Immature natural killer cell (primary cell): ENCODE results near the gene DDX6. TPM values are rescaled to one million over a fixed set of nuclear protein-coding genes. Genes with fewer than 3 reads are reported as not detected.
"Not testable (repeated sequence)": the region's sequence is repeated elsewhere in the genome, so short reads cannot be mapped to it uniquely, and the experiment has no call there.

Experiments used
- DNase-seq, 3 donors: peaks; one replicate each; pipeline ENCODE4 v3.0.0; 2022; ENCODE audit warnings: mixed read lengths in 1 of 3
- H3K27ac Mint-ChIP-seq, 6 donors: one replicate each; pipeline ENCODE4 v1.8.0; 2020; ENCODE audit warnings: mixed read lengths in 6 of 6, mild to moderate bottlenecking in 5 of 6, inconsistent platforms in 4 of 6, moderate library complexity in 3 of 6
- H3K27me3 Mint-ChIP-seq, 3 donors: one replicate each; pipeline ENCODE4 v1.8.0; 2020 to 2021; ENCODE audit warnings: low read depth in 3 of 3, mild to moderate bottlenecking in 3 of 3, mixed read lengths in 3 of 3, moderate library complexity in 3 of 3, inconsistent platforms in 1 of 3
- H3K36me3 Mint-ChIP-seq, 3 donors: one replicate each; pipeline ENCODE4 v1.8.0; 2020; ENCODE audit warnings: mixed read lengths in 3 of 3, inconsistent platforms in 2 of 3, mild to moderate bottlenecking in 2 of 3
- H3K4me1 Mint-ChIP-seq, 2 donors: one replicate each; pipeline ENCODE4 v1.8.0; 2020; ENCODE audit warnings: inconsistent platforms in 2 of 2, mild to moderate bottlenecking in 2 of 2, mixed read lengths in 2 of 2, moderate library complexity in 1 of 2
- H3K4me3 Mint-ChIP-seq, 5 donors: one replicate each; pipeline ENCODE4 v1.8.0; 2020; ENCODE audit warnings: mild to moderate bottlenecking in 5 of 5, mixed read lengths in 5 of 5, inconsistent platforms in 3 of 5, moderate library complexity in 3 of 5
- H3K9me3 Mint-ChIP-seq, 6 donors: one replicate each; pipeline ENCODE4 v1.8.0; 2020; ENCODE audit warnings: mild to moderate bottlenecking in 6 of 6, mixed read lengths in 6 of 6, inconsistent platforms in 4 of 6, moderate library complexity in 3 of 6
- polyA plus RNA-seq, 3 donors: library from polyadenylated mRNA; unstranded; fragments of 300-500 nt; fragmentation: Illumina TruSeq; gene quantifications; one replicate each; pipeline ENCODE4 v1.2.3, GENCODE V29; 2021

DDX6 gene
- polyA plus RNA-seq, 3 donors from 2014 or later = 61.4 to 124 (median 90.2) TPM

GRCh38 chr11:118783724-118784495 lies 7.1 kb downstream of the DDX6 start:
- Mint-ChIP-seq H3K4me3 (peak overlapping the region in 3 of 5 donors; percentile 5 to 48 (median 28)), H3K36me3 (peaks cover 8 to 19% (median 9%) of the 10 kb centered on the region in 3 donors)

GRCh38 chr11:118783324-118783723 lies 7.6 kb downstream of the DDX6 start:
- peak overlapping the region in 1 of 6 donors; percentile 2 for H3K27ac Mint-ChIP-seq
- DNase-seq, H3K4me3 Mint-ChIP-seq, H3K27me3 Mint-ChIP-seq, H3K9me3 Mint-ChIP-seq: not testable (repeated sequence)
- H3K36me3 Mint-ChIP-seq = peaks cover 8 to 24% (median 14%) of the 10 kb centered on the region in 3 donors
- peaks cover 61 to 67% of the 10 kb centered on the region in 2 donors for H3K4me1 Mint-ChIP-seq

More at GRCh38 chr11:118783724-118784495, 7.1 kb downstream of the DDX6 start:
- H3K27ac Mint-ChIP-seq = peak overlapping the region in 3 of 6 donors; percentile 19 to 75 (median 31)
- H3K27me3 Mint-ChIP-seq = peaks cover 0 to 5% (median 4%) of the 10 kb centered on the region in 3 donors
- H3K4me1 Mint-ChIP-seq = peaks cover 65 to 69% of the 10 kb centered on the region in 2 donors
- H3K9me3 Mint-ChIP-seq = no peaks in the 10 kb centered on the region
- no peak for DNase-seq

GRCh38 chr11:118778898-118779297 lies 12.1 kb downstream of the DDX6 start:
- peaks cover 59 to 78% of the 10 kb centered on the region in 2 donors for H3K4me1 Mint-ChIP-seq
- no peak overlapping the region for H3K4me3 Mint-ChIP-seq
- peaks cover 8 to 48% (median 28%) of the 10 kb centered on the region in 3 donors for H3K36me3 Mint-ChIP-seq
- no peak for DNase-seq
- H3K9me3 Mint-ChIP-seq = no peaks in the 10 kb centered on the region
- peak overlapping the region in 2 of 6 donors; percentile 10 to 21 for H3K27ac Mint-ChIP-seq
- H3K27me3 Mint-ChIP-seq = peaks cover 0 to 7% (median 0%) of the 10 kb centered on the region in 3 donors

- H3K27ac Mint-ChIP-seq = peak overlapping the region in 4 of 6 donors; percentile 22 to 57 (median 46)
- peaks cover 5 to 41% (median 21%) of the 10 kb centered on the region in 3 donors for H3K36me3 Mint-ChIP-seq
Measured at GRCh38 chr11:118774032-118774431, 16.9 kb downstream of the DDX6 start.

GRCh38 chr11:118771547-118772288 lies 19.2 kb downstream of the DDX6 start:
- H3K27me3 Mint-ChIP-seq = peaks cover 0 to 1% (median 0%) of the 10 kb centered on the region in 3 donors
- H3K27ac Mint-ChIP-seq = peak overlapping the region; percentile 39 to 86 (median 64)
- peaks cover 8 to 32% (median 9%) of the 10 kb centered on the region in 3 donors for H3K36me3 Mint-ChIP-seq
- H3K4me1 Mint-ChIP-seq = peaks cover 84 to 98% of the 10 kb centered on the region in 2 donors
- H3K4me3 Mint-ChIP-seq = peak overlapping the region; percentile 11 to 73 (median 56)
- DNase-seq = no peak
- no peaks in the 10 kb centered on the region for H3K9me3 Mint-ChIP-seq

More at GRCh38 chr11:118774032-118774431, 16.9 kb downstream of the DDX6 start:
- no peaks in the 10 kb centered on the region for H3K9me3 Mint-ChIP-seq
- H3K27me3 Mint-ChIP-seq = peaks cover 0 to 3% (median 0%) of the 10 kb centered on the region in 3 donors
- H3K4me3 Mint-ChIP-seq = peak overlapping the region in 2 of 5 donors; percentile 18 to 47
- peaks cover 80 to 95% of the 10 kb centered on the region in 2 donors for H3K4me1 Mint-ChIP-seq
- no peak for DNase-seq

GRCh38 chr11:118768690-118769089 lies 22.3 kb downstream of the DDX6 start:
- peaks cover 0 to 1% (median 0%) of the 10 kb centered on the region in 3 donors for H3K27me3 Mint-ChIP-seq
- H3K9me3 Mint-ChIP-seq = no peaks in the 10 kb centered on the region
- DNase-seq = no peak
- peak overlapping the region; percentile 19 to 79 (median 58) for H3K27ac Mint-ChIP-seq
- peaks cover 9 to 30% (median 11%) of the 10 kb centered on the region in 3 donors for H3K36me3 Mint-ChIP-seq
- peaks cover 67 to 81% of the 10 kb centered on the region in 2 donors for H3K4me1 Mint-ChIP-seq
- peak overlapping the region in 2 of 5 donors; percentile 31 to 48 for H3K4me3 Mint-ChIP-seq

GRCh38 chr11:118766035-118766434 lies 24.9 kb downstream of the DDX6 start:
- Mint-ChIP-seq H3K9me3 (no peaks in the 10 kb centered on the region), H3K4me3 (no peak overlapping the region), H3K4me1 (peaks cover 41 to 69% of the 10 kb centered on the region in 2 donors), H3K27ac (no peak overlapping the region), H3K36me3 (peaks cover 8 to 44% (median 17%) of the 10 kb centered on the region in 3 donors), H3K27me3 (peaks cover 0 to 5% (median 1%) of the 10 kb centered on the region in 3 donors)
- no peak for DNase-seq

GRCh38 chr11:118765095-118765691 lies 25.8 kb downstream of the DDX6 start:
- H3K27me3 Mint-ChIP-seq, DNase-seq, H3K9me3 Mint-ChIP-seq: not testable (repeated sequence)
- H3K4me3 Mint-ChIP-seq = peak overlapping the region in 2 of 5 donors; percentile 3 to 20
- peak overlapping the region in 4 of 6 donors; percentile 16 to 74 (median 56) for H3K27ac Mint-ChIP-seq
- H3K36me3 Mint-ChIP-seq = peaks cover 8 to 44% (median 17%) of the 10 kb centered on the region in 3 donors
- H3K4me1 Mint-ChIP-seq = peaks cover 32 to 60% of the 10 kb centered on the region in 2 donors

- no peak overlapping the region for H3K4me3 Mint-ChIP-seq
- H3K36me3 Mint-ChIP-seq = peaks cover 10 to 59% (median 26%) of the 10 kb centered on the region in 3 donors
- no peak for DNase-seq
- peaks cover 17 to 40% of the 10 kb centered on the region in 2 donors for H3K4me1 Mint-ChIP-seq
- no peaks in the 10 kb centered on the region for H3K9me3 Mint-ChIP-seq
- peaks cover 1 to 9% (median 4%) of the 10 kb centered on the region in 3 donors for H3K27me3 Mint-ChIP-seq
- H3K27ac Mint-ChIP-seq = no peak overlapping the region
Measured at GRCh38 chr11:118763041-118763440, 27.9 kb downstream of the DDX6 start.

- Mint-ChIP-seq H3K27ac (peak overlapping the region in 3 of 6 donors; percentile 8 to 63 (median 31)), H3K4me1 (peaks cover 10 to 34% of the 10 kb centered on the region in 2 donors), H3K36me3 (peaks cover 13 to 56% (median 30%) of the 10 kb centered on the region in 3 donors), H3K27me3 (peaks cover 0 to 12% (median 4%) of the 10 kb centered on the region in 3 donors)
- not testable (repeated sequence) for H3K4me3 Mint-ChIP-seq, DNase-seq, H3K9me3 Mint-ChIP-seq
Measured at GRCh38 chr11:118761981-118762380, 29.0 kb downstream of the DDX6 start.

- H3K27ac Mint-ChIP-seq = peak overlapping the region in 5 of 6 donors; percentile 11 to 68 (median 46)
Measured at GRCh38 chr11:118757876-118758399, 33.0 kb downstream of the DDX6 start.

GRCh38 chr11:118752654-118753053 lies 38.3 kb downstream of the DDX6 start:
- Mint-ChIP-seq H3K4me1 (peaks cover 9 to 18% of the 10 kb centered on the region in 2 donors), H3K27ac (peak overlapping the region in 3 of 6 donors; percentile 40 to 74 (median 45)), H3K9me3 (no peaks in the 10 kb centered on the region), H3K4me3 (no peak overlapping the region), H3K36me3 (peaks cover 17 to 63% (median 28%) of the 10 kb centered on the region in 3 donors), H3K27me3 (peaks cover 0 to 7% (median 3%) of the 10 kb centered on the region in 3 donors)
- DNase-seq = no peak

More at GRCh38 chr11:118757876-118758399, 33.0 kb downstream of the DDX6 start:
- Mint-ChIP-seq H3K36me3 (peaks cover 13 to 71% (median 36%) of the 10 kb centered on the region in 3 donors), H3K4me3 (no peak overlapping the region), H3K27me3 (peaks cover 3 to 15% (median 4%) of the 10 kb centered on the region in 3 donors), H3K4me1 (peaks cover 5 to 15% of the 10 kb centered on the region in 2 donors), H3K9me3 (no peaks in the 10 kb centered on the region)
- no peak for DNase-seq

- H3K4me3 Mint-ChIP-seq = no peak overlapping the region
- peaks cover 0 to 14% (median 5%) of the 10 kb centered on the region in 3 donors for H3K27me3 Mint-ChIP-seq
- DNase-seq = no peak
- H3K36me3 Mint-ChIP-seq = peaks cover 16 to 37% (median 18%) of the 10 kb centered on the region in 3 donors
- peaks cover 8 to 16% of the 10 kb centered on the region in 2 donors for H3K4me1 Mint-ChIP-seq
- no peaks in the 10 kb centered on the region for H3K9me3 Mint-ChIP-seq
- H3K27ac Mint-ChIP-seq = peak overlapping the region; percentile 40 to 63 (median 48)
Measured at GRCh38 chr11:118749429-118749828, 41.5 kb downstream of the DDX6 start.
